SIG-M5 treated with dmso at 0.1 percent for 504 hours (cell line): ENCODE results near the gene AKAP8.
"Not testable (repeated sequence)": the region's sequence is repeated elsewhere in the genome, so short reads cannot be mapped to it uniquely, and the experiment has no call there.

ENCODE experiments used
- DNase-seq: peaks from one replicate; lab custom pipeline; 2025; ENCODE audit not compliant: unreplicated experiment; lab: John Stamatoyannopoulos, UW

Gene AKAP8

DNA sequence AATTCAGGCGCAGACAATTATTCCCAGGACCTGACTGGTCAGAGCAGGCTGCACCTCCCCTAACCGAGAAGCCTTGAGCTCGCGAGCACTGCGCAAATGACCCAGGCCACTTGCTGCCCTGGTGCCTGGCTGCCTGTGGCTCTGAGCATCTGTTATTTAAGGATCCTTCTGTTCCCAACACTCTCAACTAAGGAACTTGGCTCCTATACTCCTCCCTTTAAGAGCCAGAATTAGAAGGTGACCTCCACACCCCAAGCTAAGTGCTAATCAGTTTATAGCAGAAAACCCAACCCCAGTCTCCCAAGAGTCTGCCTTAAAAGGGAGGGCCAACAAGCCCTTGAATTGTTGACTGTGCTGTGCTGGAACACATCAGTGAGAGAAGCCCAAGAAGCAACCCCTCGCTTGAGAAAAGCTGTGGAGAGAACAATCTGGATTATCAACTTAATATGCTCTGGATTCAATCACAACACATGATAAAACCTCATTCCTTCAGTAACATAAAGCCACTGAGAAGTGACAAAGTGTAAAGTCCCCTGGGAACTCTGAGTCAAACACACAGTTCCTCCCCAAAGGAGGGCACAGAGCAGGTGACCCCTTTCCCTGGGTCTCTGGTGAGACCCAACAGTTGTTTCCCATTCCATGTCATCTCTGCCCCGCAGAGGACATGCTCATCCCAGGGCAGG, 24.7 kb upstream of the AKAP8 start:
- no peak for DNase-seq

DNA sequence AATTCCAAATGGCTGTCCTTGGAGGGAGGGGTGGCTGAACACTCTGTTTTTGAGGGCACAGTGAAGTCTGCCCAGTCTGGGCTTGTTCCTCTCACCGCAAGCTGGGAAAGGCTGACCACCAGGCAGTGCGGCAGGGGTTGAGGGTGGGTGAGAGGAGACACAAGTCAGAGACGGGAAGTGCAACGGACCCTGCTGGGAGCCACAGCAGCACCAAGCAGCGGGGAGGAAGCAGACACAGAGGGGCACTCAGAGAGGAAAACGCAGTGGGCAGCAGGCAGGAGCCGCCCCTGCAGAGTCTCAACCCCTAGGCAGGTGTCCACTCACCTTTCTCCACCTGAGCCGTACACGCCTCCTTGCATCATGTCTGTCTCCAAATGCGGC, 23.6 kb upstream of the AKAP8 start:
- no peak for DNase-seq

DNA sequence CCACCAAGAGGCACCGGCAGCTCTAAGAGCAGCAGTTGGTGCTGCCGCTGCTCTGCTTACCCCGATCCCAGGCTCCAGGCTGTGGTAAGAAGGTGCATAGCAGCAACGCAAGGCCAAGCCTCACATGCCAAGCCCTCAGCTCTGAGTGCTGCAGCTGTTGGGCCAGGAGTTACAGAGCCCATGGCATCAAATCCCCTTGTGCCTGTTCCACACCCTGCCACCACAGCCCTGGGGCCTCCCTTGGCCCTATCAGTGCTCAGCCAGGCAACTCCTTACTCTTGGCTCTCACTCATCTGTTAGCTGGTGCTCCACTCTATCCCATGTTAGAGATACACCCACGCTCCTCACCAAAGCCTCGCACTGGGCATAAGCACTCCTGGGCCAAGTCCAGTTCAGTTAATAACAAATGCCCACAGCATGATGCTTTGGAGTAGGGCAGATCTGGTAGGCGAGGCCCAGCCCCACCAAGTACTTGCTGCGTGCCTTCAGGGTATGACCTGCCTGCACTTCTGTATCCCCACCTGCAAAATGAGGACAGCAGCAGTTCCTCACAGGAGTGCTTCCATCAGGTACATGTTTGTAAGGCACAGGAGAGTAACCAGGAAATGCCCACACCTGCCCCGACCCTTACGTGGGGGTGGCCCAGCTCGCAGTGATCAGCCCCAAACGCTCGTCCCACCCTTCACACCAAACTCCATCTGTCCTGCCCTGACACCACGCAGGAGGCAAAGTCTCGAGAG, 23.0 kb upstream of the AKAP8 start:
- no peak for DNase-seq

DNA sequence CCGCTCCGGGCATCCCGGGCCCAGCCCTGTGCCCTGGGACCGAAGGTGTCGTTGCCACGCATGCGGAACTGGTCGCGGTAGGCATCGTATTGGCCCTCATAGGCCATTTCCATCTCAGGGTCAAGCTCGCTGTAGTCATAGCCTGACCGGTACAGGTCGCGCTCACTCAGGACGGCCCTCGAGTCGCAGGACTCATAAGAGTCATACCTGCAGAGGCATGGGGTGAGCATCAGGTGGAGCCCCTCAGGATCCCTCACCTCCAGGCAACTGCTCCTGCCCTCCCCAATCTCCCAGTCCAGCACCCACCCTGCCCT, 21.8 kb upstream of the AKAP8 start:
- DNase-seq, result no peak

DNA sequence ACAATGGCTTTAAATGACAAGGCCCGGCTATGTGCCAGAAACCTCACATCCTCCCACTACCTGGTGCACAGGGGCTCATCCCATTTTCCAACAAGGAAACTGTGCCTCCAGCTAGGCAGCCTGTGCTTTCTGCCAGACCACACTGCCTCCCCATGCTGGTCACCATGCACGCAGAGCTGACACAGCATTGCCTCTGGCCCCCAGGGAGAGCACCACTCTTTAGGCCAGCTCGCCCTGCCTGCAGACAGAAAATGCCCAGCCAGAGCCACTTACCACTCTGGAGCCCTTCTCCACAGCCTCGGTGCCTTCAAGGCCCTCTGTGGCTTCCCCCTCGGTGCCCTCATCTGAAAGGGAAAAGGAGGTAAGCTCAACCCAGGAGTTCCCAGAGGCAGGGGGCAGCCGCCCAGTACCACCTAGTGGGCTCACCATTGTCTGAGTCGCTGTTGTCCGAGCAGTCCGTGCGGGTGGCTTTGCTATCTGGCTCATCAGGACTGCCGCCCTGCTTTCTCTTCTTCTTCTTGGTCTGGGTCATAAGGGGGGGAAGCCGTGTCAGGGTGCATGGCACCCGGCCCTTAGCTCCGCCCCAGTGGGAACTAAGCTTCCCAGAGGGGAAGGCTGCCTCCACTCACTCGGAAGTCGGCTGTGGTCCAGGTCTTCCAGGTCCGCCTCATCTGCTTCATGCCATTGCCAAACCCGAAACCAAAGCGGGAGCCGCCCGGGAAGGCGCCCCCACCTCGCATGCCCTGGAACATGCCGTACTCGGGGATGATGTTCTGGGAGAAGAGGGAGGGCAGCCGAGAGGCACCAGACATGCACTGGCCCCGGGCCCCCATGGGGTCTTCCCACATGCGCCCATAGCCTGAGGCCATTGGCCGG, 21.2 kb upstream of the AKAP8 start:
- DNase-seq, result no peak

DNA sequence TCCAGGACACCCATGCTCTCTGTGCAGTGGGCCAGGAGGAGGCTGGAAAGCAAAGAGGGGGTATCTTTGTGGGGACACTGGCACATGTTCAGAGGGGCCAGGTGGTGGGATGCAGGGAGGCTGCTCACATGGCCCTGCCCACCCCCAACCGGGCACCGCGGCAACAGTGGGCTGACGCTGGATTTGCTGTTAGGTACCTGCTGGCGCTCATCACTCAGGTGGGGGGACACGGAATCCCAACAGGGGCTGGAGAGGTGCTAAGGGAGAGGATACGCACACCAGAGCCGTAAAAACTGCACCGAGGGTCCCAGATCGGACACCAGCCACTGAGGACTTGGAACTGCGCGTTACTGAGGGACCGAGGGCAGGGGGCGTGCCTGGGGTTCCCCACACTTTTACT, 20.0 kb upstream of the AKAP8 start:
- no peak for DNase-seq

DNA sequence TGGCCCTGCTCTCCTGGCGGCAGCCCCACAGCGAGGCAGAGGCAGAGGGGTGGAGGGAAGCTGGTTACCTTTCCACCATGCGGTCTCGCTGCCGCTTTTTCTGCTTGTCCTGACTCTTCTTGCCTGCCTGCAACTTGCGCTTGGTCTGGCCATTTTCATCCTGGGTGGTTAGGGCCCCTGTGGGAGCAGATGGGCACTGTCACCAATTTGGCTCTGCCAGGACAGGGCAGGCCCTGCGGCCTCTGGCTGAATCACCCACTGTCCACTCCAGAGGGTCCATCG, 19.6 kb upstream of the AKAP8 start:
- no peak for DNase-seq

DNA sequence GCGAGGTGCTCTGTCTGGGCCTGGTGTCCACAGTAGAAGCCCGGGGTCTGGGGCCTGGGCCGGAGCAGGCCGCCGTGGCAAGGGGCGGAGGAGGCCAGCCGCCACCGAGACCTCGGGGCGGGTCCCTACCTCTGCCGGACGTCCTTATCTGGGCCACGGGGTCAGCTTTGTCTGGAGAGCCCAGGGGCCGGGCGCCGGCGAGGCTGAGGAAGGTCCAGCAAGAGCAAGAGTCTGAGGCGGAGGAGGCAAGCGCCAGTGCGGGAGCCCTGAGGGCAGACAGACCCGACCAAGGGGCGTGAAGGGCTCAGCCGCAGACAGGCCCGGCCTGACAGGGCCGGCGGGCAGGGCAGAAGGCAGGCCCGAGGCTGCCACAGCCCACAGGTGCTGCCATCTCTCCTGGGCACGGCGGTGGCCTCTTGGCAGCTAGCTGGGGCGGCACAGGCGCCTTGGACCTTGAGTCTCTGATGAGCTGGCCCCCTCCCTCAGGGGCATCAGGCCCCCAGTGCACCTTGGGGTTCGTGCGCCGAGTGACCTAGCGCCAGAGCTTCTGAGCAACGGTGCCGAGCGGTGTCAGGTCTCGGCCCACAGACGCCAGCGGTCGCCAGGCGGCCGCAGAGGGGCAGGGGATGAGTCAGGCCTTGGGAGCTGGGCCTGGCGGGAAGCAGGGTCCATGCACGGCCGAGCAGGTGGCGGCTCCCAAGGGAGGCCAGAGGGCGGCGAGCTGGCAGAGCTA, 19.1 kb upstream of the AKAP8 start:
- DNase-seq, result no peak

DNA sequence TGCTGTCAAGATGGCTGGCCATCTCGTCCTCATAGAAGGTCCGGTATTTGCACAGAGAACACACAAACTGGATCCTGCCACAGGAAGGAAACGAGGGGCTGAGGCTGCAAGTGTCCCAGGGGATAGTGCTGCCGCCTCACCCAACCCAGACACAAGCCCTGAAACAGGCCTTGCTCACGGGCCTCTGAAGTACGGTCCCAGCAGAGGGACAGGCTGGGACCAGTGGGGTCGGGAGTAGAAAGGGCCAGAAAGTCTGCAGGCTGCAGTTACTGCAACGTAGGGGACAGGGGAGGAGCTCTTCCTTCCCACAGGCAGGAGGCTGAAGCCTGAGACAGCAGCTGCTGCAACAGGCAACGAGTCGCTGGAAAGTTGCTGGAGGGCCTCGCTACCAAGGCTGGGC, 18.2 kb upstream of the AKAP8 start:
- no peak for DNase-seq

DNA sequence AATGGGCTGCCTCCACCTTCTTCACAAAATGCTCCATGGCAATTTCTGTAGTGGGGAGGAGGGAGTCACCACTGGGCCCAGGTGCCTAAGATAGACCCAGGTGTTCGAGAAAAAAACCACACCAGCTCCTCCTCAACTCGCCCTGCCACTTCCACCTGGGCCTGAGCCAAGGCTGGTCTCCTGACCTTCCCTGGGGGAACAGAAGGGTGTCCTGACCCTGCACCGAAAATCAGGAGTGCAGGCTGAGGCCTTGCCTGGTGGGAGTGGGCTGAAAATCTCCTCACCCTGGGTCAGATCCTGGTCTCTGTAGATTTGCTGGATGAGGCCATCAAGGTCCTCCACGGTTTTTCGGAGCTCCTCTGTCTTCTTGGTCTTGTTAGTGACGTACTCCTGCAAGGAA, 17.6 kb upstream of the AKAP8 start:
- no peak for DNase-seq

DNA sequence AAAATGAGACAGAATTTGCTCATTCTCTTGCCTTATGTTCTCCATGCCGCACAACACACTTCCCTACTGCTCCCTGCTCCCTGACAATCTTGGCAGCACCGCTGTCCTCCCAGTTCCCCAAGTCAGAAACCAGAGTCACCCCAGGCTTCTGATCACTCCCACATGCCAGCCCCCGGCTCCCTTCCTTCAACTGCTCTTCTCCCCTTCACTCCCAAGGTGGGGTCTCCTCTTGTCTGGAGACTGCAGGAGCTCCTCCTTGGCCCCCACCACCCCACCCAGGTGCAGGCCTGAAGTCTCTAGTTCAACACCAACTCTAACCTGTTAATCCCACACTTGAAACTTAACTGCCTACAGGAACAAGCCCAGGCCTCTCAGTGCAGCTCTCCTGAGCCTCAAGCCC, 16.8 kb upstream of the AKAP8 start:
- no peak for DNase-seq

DNA sequence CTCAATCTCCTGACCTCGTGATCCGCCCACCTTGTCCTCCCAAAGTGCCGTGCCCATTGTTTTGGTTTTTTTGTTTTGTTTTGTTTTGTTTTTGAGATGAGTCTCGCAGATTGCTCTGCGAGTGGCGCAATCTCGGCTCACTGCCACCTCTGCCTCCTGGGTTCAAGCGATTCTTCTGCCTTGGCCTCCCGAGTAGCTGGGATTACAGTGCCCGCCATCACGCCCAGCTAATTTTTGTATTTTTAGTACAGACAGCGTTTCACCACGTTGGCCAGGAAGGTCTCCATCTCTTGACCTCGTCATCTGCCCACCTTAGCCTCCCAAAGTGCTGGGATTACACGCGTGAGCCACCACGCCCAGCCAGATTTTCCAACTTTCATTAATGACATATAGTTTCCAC, 15.7 kb upstream of the AKAP8 start:
- DNase-seq, result not testable (repeated sequence)

DNA sequence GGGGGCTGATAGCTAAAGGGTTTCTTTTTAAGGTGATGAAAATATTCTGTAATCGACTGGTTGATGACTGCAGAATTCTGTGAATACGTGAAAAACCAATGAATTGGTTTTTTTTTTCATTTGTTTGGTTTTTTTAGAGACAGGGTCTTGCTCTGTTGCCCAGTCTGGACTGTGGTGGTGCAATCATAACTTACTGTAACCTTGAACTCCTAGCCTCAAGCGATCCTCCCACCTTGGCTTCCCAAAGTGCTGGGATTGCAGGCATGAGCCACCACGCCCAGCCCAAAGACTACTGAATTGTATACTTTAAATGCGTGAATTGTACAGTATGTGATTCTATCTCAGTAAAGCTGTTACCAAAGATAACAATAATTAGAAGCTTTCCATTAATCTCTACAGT, 14.8 kb upstream of the AKAP8 start:
- no peak for DNase-seq

DNA sequence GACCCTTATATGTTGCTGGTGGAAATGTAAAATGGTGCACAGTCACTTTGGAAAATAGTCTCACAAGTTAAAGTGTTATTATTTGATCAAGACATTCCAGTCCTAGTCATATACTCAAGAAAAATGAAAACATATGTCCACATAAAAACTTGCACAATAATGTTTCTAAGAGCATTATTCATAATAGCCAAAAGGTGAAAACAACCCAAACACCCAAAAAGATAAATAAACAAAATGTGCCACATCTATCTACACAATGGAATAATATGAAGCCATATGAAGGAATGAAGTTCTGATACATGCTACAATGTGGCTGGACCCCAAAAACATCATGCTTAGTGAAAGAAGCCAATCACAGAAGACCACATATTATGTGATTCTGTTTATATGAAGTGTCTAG, 14.4 kb upstream of the AKAP8 start:
- DNase-seq, result no peak

DNA sequence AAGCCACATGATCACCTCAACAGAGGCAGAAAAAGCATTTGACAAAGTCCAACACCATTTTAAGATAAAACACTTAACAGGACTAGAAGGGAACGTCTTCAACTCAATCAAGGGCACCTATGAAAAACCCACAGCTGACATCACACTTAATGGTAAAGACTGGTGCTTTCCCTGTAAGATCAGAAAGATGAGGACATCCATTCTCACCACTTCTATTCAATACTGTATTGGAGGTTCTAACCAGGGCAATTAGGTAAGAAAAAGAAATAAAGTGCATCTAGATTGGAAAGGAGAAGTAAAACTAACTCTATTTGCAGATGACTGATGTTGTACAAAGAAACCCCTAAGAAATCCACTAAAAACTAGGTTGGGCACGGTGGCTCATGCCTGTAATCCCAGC, 11.2 kb upstream of the AKAP8 start:
- peak; percentile 35 for DNase-seq

DNA sequence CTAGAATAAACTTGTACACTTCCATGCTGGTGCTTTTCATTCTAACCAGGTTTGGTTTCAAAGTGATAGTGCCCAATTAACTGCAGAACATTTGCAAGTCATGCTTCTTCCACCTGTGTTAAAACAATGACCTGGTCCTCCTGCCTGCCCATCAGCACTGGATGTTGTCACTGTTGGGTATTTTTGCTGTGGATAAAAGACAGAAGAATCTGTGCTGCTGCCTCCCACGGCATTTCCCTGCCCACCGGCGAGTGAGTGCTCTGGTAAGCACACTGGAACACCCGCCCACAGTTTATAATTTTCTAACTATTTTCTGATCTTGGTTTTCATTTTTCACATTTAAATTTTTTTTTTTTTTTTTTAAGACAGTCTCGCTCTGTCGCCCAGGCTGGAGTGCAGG, 2.3 kb upstream of the AKAP8 start:
- no peak for DNase-seq

DNA sequence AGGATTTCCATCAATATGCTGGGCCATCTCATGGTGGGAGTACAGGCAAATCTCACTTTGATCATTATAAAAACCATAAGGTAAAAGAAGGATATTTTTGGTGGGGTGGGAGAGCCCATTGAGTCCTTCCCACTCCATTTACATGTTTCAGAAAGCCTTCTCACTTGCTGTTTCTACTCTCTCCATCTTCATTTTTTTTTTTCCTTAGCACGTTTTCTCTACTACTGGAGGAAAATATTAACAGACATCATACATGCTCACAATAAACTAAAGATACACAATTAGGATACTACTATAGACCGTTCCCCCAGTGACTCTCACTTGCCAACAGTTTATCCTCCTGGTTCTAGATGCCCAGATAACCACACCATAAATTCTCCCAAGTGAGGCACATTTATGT, 1.8 kb upstream of the AKAP8 start:
- no peak for DNase-seq

DNA sequence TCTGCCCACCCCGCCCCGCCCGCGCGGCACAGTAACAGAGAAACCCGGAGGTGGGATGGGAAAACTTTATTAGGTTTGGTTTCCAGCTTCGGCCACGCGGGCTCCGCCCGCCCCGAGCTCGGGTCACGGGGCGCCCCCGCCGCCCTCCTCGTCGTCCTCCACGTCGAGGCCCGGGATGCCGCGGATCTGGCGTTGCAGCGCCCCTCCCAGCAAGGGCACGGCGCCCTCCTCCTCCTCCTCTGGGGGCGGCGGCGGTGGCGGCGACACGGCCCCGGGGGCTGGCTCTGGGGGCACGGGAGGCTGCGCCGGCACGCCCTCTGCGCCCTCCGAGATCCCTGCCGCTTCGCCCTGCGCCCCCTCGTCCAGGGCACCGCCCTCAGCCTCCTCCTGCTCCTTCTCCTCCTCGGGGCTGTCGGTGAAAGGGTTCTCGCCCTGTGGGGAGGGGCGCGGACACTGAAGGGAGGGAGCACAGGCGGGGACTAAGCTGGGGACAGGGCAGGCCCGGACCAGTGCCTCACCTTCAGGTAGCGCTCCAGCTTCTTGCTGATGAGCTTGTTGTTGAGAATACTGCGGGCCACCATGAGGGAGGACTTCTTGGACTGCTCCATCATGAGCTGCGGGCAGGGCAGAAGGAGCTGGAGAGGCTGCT, 536 bp upstream of the AKAP8 start:
- DNase-seq, result peak; percentile 50

DNA sequence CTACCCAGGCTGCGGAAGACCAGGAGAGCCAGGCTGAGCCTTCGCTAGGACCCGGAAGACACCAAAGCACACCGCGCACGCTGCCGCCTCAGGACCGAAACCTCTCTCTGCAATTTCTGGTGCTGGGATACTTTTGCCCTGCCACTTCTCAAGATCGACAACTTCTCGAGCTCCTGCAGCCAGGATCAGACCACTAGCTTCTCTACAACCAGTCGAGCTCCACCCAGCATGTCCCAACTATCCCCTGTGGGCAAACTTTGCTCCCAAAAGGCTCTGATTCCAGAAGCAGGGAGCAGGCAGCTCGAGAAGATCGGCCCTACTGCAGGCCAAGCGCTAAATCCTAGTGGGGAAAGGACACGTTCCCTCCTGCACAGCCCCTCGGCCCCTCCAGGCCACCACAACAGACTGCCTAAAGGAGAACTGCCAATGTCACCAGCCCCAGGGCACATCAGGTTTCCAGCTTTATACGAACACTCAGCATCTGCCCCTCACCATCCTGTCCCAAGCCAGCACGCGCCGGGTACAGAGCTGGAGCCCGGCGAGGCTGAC, 979 bp downstream of the AKAP8 start:
- DNase-seq, result peak; percentile 56

DNA sequence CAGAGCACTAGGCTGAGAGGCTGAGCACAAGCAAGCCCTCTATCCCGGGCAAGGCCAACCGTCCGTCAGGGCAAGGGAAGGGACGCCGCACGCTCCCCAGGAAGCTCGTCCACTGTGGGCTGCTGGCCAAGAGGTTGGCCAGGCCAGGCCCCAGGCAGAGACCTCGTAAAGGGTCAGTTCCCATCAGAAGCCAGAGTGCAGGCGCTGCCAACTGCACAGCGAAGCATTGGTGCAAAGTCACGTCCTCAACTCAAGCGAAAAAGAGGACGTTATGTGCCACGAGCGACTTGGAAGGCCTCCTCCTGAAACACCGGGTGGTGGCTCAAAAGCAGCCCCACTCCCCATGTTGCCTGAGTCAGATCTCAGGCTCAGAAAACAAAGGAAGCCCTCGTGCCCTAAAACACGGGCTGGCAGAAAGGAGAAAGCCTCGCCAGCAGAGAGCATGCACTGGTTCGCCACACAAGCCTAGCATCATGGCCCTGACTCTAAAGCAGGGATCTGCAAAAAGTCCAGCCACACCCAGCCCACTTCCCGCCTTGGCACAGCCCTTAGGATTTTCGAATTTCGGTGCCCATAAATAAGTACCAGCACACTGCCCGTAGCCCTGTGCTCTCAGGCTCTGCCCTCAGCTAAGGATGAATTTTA, 4.7 kb downstream of the AKAP8 start:
- DNase-seq, result no peak
